NAMALWA (cell line): ENCODE measurements around the gene RPS5.
A peak's percentile ranks its signal among the peaks of the same experiment; 100 is the strongest.
"Not testable (repeated sequence)": the region's sequence is repeated elsewhere in the genome, so short reads cannot be mapped to it uniquely, and the experiment has no call there.

Experiments
- DNase-seq: peaks from one replicate; pipeline ENCODE4 v3.0.0-alpha.2; 2015; ENCODE audit warnings: low spot score

The RPS5 gene

GRCh38 chr19:58386576-58387337 is at the start of gene RPS5:
Gene RPS5 (plus strand): TSS chr19:58387269. CDS start chr19:58388138, 869 bp downstream.
- DNase-seq: peak; percentile 99

- DNase-seq: no peak
Observed at GRCh38 chr19:58338336-58338735, 48.7 kb upstream of the RPS5 start.

GRCh38 chr19:58338825-58339558 is 48.1 kb upstream of the RPS5 start:
- DNase-seq: peak; percentile 27

GRCh38 chr19:58345558-58345957 is 41.5 kb upstream of the RPS5 start:
- no peak for DNase-seq

GRCh38 chr19:58346961-58347929 is 39.8 kb upstream of the RPS5 start:
- peak; percentile 81 for DNase-seq

- not testable (repeated sequence) for DNase-seq
Observed at GRCh38 chr19:58348080-58348479, 39.0 kb upstream of the RPS5 start.

GRCh38 chr19:58349590-58349989 is 37.5 kb upstream of the RPS5 start:
- no peak for DNase-seq

GRCh38 chr19:58350001-58350861 is 36.8 kb upstream of the RPS5 start:
- no peak for DNase-seq

GRCh38 chr19:58350871-58351557 is 36.1 kb upstream of the RPS5 start:
- DNase-seq: no peak

- DNase-seq: no peak
Observed at GRCh38 chr19:58351558-58351878, 35.6 kb upstream of the RPS5 start.

GRCh38 chr19:58351990-58352755 is 34.9 kb upstream of the RPS5 start:
- DNase-seq: no peak

GRCh38 chr19:58352760-58353671 is 34.1 kb upstream of the RPS5 start, which contains the start of gene A1BG:
Gene A1BG (minus strand): TSS chr19:58353492. CDS start chr19:58353437, 55 bp downstream.
- DNase-seq: no peak

GRCh38 chr19:58353717-58354477 is 33.2 kb upstream of the RPS5 start:
- DNase-seq: no peak

- no peak for DNase-seq
Observed at GRCh38 chr19:58354478-58355030, 32.5 kb upstream of the RPS5 start.

- no peak for DNase-seq
Observed at GRCh38 chr19:58355215-58355796, 31.8 kb upstream of the RPS5 start.

- DNase-seq: no peak
Observed at GRCh38 chr19:58355908-58356765, 30.9 kb upstream of the RPS5 start.
